ENCODE results near the gene FUZ.
A peak's percentile ranks its signal among the peaks of the same experiment; 100 is the strongest.

FUZ gene

GRCh38 chr19:49859682-49860335, 46.7 kb upstream of the FUZ start:
- no peak for TF ChIP-seq CTCF (IDR thresholded peaks at IDR 0.05; ENCODE audit: insufficient read depth, missing control alignments)
- DNase-seq (ENCODE audit: insufficient read length, low spot score) (no peak), FAIRE-seq (no peak)

GRCh38 chr19:49858088-49858985, 45.2 kb upstream of the FUZ start:
- no peak for FAIRE-seq

DNA sequence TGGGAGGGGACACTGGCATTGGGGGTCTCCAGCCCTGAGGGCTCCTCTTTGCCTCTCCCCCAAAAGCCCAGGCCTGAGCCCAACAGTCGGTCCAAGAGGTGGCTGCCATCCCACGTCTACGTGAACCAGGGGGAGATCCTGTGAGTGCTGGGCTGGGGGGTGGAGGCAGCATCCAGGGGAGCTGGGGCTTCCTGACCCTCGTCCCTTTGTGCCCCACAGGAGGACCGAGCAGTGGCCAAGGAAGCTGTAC, 44.7 kb upstream of the FUZ start:
- FAIRE-seq, result no peak
- no peak for TF ChIP-seq CTCF (IDR thresholded peaks at IDR 0.05; ENCODE audit: insufficient read depth, missing control alignments)
- peak; percentile 11 for DNase-seq (ENCODE audit: insufficient read length, low spot score)

More at GRCh38 chr19:49858088-49858985, 45.2 kb upstream of the FUZ start:
- no peak for TF ChIP-seq CTCF (IDR thresholded peaks at IDR 0.05; ENCODE audit: insufficient read depth, missing control alignments)
- DNase-seq (ENCODE audit: insufficient read length, low spot score), result peak; percentile 27

DNA sequence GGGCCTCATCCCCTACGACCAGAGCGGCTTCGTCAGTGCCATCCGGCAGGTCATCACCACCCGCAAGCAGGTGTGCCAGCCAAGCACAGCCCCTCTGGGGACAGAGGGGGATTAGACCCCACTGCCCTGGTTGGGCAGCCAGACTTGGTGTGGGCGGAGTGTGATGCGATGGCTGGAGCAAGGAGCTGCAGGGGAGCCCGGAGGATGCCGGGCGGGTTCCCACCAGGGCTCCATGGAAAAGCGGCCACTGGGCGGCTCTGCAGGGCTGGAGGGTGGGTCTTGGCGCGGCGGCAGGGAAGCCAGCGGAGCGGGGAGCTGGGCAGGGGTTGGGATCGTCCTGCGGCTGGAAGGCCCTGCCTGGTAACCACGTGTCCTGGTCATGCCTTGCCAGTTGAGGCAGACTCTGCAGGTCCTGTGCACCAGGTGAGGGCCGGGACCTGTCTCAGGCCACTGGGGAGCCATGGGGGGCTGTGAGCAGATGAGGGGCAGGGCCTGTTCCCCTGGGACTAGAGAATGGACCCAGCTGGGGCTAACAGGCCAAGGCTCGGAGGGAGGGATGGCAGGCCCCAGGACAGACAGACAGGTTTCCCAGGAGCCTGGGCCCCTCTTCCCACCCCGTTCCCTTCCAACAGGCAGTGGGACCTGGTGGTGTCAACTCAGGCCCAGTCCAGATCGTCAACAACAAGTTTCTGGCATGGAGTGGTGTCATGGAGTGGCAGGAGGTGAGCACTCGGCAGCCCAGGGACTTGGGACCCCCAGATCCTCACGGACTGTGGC, 44.2 kb upstream of the FUZ start:
- FAIRE-seq, result no peak

DNA sequence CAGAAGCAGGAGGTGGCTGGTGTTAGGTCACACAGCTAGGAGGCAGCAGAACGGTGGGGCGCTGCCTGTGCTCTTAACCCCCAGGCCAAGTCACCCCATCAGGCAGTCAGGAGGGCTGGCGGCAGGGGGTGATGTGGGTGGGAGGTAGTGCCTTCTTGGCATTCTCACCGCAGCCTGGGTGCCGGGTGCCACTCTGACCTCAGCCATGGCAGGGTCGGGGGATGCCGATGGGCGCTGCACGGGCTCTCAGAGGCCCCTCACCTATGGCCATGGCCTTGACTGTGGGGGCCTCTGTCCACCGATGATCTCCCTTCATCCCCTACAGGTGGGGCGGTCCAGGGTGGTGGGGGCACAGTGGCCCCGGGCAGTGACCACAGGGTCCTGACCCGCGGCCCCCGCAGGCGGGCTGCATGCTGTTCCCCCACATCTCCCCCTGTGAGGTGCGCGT, 43.5 kb upstream of the FUZ start:
- TF ChIP-seq CTCF (IDR thresholded peaks at IDR 0.05; ENCODE audit: insufficient read depth, missing control alignments), result no peak
- FAIRE-seq (no peak), DNase-seq (ENCODE audit: insufficient read length, low spot score) (peak; percentile 7)

More for the DNA sequence above, 44.2 kb upstream of the FUZ start:
- no peak for TF ChIP-seq CTCF (IDR thresholded peaks at IDR 0.05; ENCODE audit: insufficient read depth, missing control alignments)
- DNase-seq (ENCODE audit: insufficient read length, low spot score), result peak; percentile 13

- no peak for TF ChIP-seq CTCF (IDR thresholded peaks at IDR 0.05; ENCODE audit: insufficient read depth, missing control alignments)
- FAIRE-seq (no peak), DNase-seq (ENCODE audit: insufficient read length, low spot score) (peak; percentile 17)
These were observed 42.8 kb upstream of the FUZ start for GRCh38 chr19:49855676-49856573.

Data from D721Med (cell line).